Cardiac septum (tissue), 1 donor: Measurements from ENCODE around the gene GNB1. TPM values are rescaled to one million over a fixed set of nuclear protein-coding genes. Genes with fewer than 3 reads are reported as not detected.
"Not testable (repeated sequence)": the region's sequence is repeated elsewhere in the genome, so short reads cannot be mapped to it uniquely, and the experiment has no call there.

Source experiments
- DNase-seq: peaks from one replicate; pipeline ENCODE4 v3.0.0-alpha.2; 2020; ENCODE audit warnings: low spot score
- intact Hi-C: fragments of 100-400 bp; cut with DNase I; formaldehyde crosslinking; loops from one replicate; pipeline ENCODE4 v1.14.0; 2022
- long read RNA-seq: library from polyadenylated mRNA; unstranded; transcript quantifications from one replicate; pipeline ENCODE4 v2.0.0, GENCODE V29; 2021
- total RNA-seq: library from RNA; stranded (reverse); fragmentation: NEBNext Ultra II Directional; extraction: Animal tissue kit (Norgen Biotek cat#: 25700); gene quantifications from one replicate; pipeline ENCODE4 v1.2.1, GENCODE V29; 2021
- donor health status: DM: no; HTN: no; CAD: no.

Gene GNB1
- 183 TPM for total RNA-seq
- long read RNA-seq, transcript GNB1-201 (12 exons, 3,132 nt): major isoform, 186 of 323 reads
- long read RNA-seq, transcript GNB1-209 (11 exons, 3,145 nt): minor isoform, 27 of 323 reads
- long read RNA-seq, partial matches to known transcripts: 69 of 323 reads
- long read RNA-seq, other reads (novel, unspliced or antisense): 40 of 323 reads

DNA sequence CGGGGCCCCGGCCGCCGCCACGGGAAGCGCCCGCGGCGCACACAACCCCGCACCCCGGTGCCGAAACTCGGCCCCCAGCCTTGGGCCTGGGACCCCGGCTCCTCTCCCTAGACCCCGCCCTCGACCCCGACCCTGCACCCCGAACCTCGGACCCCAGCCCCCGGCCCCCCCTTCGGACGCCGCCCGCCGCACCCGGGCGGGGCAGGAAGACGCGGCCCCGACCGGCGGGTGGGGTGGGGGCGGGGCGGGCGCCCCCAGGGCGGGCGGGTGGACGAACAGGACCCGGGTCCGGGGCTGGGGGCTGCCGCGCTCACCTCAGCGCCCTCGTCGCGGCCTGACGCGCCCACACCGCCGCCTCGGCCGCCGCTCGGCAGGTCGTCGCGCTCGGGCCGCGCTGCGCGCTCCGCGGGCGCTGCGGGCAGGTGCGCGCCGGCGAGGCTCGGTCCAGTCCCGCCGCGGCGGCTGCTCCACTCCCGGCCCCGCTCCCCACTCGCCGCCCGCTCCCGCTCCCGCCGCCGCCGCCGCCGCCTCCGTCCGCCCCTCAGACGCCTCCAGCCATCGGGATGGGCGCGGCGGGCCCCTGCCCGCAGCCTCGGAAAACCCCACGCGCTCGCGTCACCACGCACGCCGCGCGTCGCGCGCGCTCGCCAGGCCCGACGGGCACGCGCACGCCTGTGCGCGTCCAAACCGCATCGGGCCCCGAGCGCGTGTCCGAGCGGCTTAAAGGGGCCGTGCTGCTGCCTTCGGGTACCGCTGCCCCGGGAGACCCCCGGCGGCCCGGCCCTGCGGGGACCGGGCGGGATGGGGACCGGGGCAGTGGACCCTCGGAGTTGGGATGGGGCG is at the start of gene GNB1:
TSS of gene GNB1 (minus strand) at position 582 of the 843 bp plus-strand sequence. CDS start 65,634 bp downstream, outside the sequence.
- peak; percentile 95 for DNase-seq
- intact Hi-C loops: loop anchor here (2.0 to 5.0 kb wide), 2 partner anchors 32 to 113 kb away; partner anchors contain the start of gene NADK

DNA sequence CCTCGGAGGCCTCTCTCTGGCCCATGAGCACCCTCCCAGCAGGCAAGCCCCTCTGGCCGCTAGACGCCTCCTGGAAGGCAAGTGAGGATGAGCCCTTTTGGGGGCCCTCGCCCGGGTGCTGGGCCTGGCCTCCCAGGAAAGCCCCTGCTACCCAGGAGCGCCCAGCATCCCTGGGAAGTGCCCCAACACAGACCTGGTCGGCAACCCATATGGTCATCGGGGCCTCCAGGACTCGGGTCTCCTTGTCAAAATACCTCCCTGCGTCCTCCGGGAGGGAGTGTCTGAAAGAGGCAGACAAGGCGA is 49.2 kb upstream of the GNB1 start:
- no peak for DNase-seq

DNA sequence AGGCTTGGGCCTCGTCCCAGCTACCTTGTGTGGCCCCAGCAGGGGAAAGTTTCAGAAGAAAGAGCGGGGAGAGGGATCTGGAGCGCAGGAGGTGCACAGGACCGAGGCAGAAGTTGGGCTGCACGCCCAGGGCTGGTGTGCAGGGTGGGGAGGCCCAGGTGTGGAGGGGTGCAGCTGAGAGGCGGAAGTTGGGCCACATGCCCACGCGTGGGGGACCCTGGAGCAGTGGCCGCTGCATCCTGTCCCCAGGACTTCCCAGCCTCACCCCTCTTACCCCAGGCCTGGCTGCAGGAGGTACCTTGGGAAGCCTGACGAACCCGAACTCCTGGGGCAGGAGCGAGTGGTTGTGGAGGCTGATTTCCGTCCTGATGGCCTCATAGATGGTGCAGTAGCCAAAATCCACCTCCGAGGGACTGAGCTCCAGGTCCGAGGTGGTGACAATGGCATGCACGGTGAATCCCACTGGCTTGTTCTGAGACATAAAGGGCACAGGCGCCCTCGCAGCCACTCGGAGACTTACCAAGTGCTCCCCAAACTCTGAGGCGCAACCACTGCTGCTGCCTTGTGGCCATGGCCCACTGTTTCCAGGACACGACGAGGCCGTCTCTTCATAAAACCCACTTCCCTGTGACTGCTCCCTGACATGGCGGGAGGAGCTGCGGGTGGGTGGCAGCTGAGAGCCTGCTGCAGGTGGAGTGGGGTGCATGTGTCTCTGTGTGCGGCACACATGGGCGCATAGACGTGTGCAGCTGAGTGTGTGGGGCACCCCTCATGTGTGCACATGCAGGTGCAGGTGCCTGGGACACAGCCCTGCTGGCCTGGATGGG is 48.6 kb upstream of the GNB1 start:
- intact Hi-C loops: no loop called here
- DNase-seq: no peak

More for the DNA sequence above, 49.2 kb upstream of the GNB1 start:
- intact Hi-C loops: no loop called here

DNA sequence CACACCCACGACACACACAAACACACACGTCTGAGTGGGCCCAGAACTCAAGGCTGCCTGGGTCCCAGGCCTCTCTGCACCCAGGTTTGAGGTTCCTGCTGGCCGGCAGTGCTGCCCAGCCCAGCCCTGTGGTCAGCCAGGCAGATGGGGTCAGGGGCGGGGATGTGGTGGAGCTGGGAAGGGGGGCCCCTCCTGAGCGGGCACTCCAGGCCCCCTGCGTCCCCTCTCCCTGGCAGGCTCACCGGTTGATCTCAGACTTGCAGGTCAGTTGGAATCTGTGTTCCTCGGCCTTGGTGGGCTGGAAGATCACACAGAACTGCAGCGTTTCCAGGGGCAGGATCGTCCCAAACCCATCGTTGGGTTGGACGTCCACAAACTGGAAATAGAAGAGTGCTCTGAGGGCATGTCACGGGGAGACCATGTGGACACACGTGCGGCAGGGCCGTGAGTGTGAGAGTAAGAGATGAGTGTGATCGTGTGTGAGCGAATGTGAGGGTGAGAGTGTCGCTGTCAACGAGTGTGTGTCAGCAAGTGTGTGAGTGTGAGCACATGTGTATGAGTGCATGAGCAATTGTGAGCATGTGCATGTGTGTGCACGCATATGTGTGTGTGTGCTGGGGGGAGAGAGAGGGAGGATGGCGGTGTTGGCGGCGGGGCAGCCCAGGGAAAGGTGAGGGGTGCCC is 47.9 kb upstream of the GNB1 start:
- intact Hi-C loops: no loop called here
- DNase-seq: no peak

DNA sequence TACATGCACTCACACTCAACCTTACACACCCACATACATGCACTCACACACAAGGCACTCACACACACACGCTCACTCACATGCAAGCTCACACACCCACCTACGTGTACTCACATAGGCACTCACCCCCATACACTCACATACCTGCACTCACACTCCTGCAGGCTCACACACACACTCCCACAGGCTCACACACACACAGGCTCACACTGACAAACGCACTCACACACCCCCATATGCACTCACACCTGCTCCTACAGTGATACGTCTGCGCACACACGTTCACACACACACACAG is 47.3 kb upstream of the GNB1 start:
- intact Hi-C loops: no loop called here
- no peak for DNase-seq

DNA sequence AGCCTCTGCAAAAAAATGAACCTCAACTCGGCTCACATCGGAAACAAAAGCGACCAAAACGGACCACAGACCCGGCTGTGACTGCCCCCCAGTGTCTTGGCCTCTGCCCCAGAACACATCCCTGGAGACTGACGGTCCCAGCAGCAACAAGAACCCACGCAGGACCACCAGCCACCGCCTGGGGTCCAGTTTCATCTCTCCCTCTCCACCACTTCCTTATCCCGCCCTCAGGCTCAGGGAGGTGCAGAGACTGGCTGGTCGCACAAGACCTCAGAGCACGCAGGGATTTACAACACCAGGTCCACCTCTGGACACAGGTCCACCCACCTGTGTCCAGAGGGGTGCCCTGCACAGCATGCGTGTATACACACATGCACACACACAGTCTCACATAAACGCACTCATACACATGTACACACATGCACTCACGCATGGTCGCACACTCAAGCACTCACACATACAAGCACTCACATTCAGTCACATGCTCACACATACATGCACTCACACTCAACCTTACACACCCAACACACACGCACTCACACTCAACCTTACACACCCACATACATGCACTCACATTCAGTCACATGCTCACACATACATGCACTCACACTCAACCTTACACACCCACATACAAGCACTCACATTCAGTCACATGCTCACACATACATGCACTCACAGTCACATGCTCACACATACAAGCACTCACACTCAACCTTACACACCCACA is 46.8 kb upstream of the GNB1 start:
- no peak for DNase-seq

DNA sequence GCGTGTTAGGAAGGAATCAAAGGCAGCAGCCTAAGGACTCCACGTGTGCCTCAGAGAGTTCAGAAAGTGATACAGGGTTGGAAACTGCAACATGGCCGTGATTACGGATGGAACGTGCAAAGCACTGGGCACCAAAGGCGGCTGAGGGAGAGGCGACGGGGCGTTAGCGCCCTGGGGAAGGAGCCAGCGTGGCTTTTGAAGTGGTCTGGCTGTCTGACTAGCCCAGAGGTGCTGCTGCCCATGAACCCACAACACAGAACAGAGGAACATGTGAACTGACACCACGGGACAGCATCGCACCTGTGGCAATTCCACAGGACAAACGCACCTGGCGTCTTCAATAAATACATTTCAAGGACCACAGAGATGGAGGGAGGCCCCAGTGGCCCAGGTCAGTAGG is 46.2 kb upstream of the GNB1 start:
- no peak for DNase-seq
- intact Hi-C loops: no loop called here

More for the DNA sequence above, 46.8 kb upstream of the GNB1 start:
- intact Hi-C loops: no loop called here

DNA sequence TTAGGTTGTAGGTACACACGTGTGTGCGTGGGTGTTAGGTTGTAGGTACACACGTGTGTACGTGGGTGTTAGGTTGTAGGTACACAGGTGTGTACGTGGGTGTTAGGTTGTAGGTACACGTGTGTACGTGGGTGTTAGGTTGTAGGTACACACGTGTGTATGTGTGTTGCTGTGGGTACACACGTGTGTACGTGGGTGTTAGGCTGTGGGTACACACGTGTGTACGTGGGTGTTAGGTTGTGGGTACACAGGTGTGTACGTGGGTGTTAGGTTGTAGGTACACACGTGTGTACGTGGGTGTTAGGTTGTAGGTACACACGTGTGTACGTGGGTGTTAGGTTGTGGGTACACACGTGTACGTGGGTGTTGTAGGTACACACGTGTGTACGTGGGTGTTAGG is 44.0 kb upstream of the GNB1 start:
- DNase-seq, intact Hi-C loops: not testable (repeated sequence)

DNA sequence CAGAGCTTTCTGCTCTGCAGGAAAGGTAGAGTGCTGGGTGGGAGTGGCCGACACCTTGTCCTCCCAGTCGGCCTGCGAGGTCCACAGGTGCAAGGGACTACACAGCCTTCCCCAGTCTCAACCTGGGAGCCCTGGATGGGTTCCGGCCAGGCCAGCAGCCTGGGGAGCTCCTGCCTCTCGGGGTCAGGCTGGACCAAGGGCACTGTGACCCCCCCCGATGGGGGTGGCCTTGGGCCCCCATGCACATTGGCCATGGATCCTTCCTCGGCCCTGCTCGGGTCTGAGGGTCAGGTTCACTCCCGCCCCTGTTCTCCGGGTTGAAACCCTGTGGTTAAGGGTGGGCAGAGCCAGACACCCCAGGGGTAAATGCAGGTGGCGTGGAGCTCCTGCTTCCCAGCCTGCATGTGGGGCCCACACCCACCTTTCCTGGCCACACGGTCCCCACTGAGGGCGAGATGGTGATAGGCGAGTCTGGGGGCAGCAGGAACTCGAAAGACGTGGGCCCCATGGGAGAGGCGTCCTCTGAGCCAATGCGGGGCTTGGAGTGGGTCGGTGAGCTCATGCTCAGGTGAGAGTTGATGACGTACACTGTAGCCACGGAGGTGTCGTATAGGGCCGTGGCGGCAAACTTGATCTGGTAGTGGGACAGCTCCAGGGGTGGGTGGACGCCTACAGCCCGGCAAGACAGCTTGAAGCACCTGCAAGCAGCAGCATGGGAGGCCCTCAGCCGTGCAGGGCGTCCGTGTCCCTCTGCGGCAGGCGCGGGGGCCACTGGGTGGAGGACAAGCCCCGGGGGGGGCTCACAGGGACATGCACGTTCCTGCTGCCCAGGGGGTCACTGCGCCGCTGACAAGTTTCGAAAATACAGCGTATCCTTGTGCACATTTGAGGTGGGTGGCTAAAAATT is 39.0 kb upstream of the GNB1 start:
- intact Hi-C loops: no loop called here
- DNase-seq: no peak

DNA sequence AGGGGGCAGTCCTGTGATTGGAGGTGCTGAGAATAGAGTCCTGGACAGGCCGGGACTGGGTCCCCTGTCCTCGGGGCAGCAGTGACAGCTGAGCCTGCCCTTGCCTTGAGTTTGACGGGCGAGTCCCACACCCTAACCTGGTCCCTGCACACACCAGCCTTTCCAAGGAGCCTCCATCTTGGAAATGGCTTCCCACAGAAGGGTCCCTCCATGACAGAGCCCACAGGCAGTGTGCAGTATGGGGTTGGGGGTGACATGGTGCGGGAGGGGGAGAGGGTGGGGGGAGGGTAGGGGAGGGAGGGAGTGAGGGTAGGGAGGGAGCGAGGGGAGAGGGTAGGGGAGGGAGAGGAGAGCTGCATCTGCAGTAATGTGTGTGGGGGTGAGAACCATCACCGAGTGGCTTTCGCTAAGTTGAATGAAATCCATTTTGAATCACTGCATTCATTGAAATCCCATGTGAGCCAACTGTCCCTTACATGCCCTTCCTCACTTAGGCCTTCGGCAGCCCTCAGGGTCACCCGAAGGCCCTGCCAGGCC is 38.3 kb upstream of the GNB1 start:
- no peak for DNase-seq
- intact Hi-C loops: no loop called here

DNA sequence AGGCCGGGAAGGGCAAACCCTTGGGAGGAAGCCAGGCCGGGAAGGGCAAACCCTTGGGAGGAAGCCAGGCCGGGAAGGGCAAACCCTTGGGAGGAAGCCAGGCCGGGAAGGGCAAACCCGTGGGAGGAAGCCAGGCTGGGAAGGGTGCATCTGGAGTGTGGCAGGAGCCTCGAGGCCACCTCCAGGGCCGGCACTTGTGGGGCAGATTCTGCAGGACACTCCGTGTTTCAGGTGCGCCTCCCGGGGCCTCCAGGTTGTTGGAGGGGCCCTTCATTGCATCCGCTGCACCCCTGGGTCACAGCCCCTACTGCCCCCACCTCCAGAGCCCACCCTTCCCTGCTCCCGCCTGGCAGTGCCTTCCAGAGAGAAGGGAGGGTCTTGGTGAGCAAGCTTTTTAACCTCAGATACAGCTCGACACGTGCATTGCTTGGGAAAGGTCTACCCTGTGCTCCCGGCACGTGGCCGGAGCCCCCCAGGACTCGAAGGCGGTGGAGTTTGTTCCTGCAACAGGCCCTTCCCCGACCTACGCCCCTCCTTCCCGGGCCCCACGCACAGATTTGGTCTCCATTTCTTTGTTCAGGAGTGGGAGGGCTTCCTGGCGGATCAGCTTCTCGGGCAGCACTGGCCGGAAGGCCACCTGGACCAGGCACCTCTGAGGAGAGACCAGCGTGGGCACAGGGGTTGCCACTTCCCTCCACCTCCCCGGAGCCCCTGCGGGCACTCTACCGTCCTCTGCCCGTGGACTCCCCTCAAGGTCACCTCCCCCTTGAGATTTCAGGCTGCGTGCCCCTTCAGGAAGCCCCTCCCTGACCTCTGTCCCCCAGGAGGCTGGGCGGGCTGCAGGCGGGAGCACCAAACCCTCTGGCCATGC is 37.6 kb upstream of the GNB1 start:
- no peak for DNase-seq
- intact Hi-C loops: no loop called here

DNA sequence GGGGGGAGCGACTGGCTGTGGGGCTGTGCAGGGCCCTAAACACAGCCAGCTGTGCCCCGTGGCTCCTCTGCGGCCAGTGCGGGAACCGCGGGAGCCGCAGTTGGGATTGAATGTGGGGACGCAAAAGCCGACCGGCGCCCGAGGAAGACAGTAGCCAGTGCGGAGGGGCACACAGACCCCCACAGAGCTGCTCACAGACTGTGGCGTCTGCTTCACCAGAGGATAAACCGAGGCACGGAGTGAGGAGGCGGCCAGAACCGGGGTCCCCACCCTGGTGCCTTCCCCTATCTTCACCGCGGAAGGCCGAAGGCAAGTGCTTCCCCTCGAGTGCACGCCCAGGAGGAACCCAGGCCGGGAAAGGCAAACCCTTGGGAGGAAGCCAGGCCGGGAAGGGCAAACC is 36.9 kb upstream of the GNB1 start:
- intact Hi-C loops: no loop called here
- no peak for DNase-seq

DNA sequence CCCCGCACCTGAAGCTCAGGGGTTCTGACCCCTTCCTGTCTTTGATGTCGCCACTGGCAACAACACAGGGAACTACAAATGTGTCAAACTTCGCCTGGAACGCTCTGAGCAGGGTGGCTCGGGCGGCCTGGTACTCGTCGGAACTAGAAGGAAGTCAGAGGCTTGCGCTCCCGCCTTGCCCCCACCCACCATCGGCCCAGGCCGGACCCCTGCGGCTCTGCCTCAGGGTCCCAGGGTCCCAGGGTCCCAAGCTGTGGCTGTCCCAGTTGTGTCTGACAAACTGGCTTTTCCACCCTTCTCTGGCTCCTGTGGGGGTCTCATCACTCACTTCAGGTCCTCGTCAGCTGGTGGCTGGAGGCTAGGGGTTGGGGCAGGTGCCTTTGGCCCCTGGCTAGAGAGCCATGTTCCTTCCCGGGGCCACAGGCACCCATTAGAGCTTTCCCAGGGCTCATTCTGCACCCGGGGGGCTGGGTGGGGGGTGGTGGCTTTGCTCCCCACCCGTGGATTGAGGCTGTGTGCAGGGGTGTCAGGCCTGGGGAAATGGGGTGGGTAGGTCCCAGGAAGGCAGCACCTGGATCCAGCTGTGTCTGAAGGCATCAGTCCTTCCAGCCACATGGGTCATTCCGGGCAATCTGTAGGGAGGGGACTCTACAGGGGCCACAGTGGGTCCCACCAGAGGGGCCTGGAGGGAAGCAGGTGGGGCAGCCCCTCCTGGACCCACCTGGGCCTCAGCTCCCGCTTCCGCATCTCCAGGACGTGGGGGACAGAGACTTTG is 36.2 kb upstream of the GNB1 start:
- DNase-seq: no peak
- intact Hi-C loops: no loop called here

DNA sequence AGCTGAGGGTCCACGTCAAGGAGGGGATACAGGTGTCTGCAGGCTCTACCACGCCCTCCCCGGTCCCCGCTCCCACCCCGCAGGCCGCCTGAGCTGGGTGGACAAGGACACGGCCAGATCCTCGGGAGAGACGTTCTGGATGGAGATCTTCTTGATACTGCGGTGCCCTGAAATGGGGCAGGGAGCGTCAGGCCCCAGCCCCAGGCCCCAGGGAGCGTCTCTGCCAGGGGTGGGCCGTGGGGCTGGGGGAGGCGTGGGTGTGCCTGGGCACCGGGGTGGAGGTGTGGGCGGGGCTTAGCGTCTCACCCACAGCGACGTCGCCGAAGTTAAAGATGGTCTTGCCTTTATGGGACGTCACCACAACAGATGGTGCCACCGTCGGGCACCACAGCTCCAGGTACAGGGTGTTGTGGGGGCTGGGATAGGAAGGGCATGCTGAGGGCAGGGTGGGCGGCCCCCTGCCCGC is 35.5 kb upstream of the GNB1 start:
- intact Hi-C loops: no loop called here
- no peak for DNase-seq

DNA sequence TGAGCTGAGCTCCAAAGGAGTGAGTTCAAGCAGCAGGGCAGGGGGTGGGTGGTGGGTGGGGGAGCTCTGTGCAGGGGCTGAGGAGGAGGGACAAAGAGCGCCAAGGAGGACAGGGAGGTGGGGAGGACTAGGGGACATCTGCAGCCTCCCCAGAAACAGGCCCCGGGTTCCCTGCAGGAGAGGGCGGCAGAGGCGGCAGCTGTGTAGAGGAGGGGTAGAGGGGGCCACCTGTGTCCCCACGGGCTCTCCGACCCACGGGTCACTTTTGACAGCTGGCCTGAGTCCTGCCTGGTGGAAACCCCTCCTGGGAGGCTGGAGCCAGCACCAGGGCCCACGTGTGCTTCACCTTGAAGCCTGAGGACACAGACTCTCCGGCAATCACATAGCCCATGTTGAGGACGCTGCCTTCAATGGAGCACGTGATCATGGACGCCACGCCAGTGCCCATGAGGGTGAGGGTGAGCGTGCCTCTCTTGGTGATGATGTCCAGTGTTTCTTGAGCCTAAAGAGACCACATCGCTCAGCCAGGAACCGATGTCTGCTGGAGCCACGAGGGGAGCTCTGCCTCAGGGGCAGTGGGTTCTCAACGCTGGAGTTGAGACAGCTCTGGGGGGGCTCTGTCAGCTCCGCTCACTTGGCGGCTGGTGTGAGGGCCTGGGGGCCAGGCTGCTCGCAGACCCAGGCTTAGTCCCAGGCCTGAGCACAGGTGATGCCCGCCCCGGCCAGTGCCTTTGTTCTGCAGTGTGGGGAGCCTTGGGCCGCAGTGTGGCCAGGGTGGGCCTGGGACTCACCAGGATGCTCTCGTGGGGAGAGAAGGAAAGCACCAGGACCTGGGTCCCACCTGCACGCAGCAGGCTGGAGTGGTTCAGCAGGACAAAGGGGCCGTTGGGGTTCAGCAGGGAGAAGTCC is 34.8 kb upstream of the GNB1 start:
- intact Hi-C loops: no loop called here

More for the DNA sequence above, 34.8 kb upstream of the GNB1 start:
- no peak for DNase-seq
